MM.1S (cell line): ENCODE results near the gene IRAK2.

Experiments used
- DNase-seq: peaks from one replicate; pipeline ENCODE4 v3.0.0-alpha.2; 2015
- H2AFZ ChIP-seq: fragments of 300-600 bp; sonication (generic); 2 replicates; pipeline ENCODE4 v1.6.0; 2016; ENCODE audit warnings: antibody characterized with exemption, low read length
- H3F3A ChIP-seq: fragments of 300-600 bp; sonication (generic); 2 replicates; pipeline ENCODE4 v1.6.1; 2016; ENCODE audit warnings: mild to moderate bottlenecking, antibody characterized with exemption, low read length, moderate library complexity, mixed read lengths; ENCODE audit not compliant: insufficient read depth
- H3K27ac ChIP-seq: fragments of 300-600 bp; sonication (generic); 2 replicates; pipeline ENCODE4 v1.5.1; 2016; ENCODE audit warnings: mild to moderate bottlenecking, low read length
- H3K27me3 ChIP-seq: fragments of 300-600 bp; sonication (generic); replicated peaks from 2 replicates; pipeline ENCODE4 v1.6.0; 2016; ENCODE audit warnings: low read length; ENCODE audit not compliant: insufficient read depth
- H3K36me3 ChIP-seq: fragments of 300-600 bp; sonication (generic); replicated peaks from 2 replicates; pipeline ENCODE4 v1.6.1; 2016; ENCODE audit warnings: mild to moderate bottlenecking, low read length, mixed read lengths; ENCODE audit not compliant: insufficient read depth
- H3K4me1 ChIP-seq: fragments of 300-600 bp; sonication (generic); 2 replicates; pipeline ENCODE4 v1.6.1; 2016; ENCODE audit warnings: low read length, mixed read lengths
- H3K4me2 ChIP-seq: fragments of 300-600 bp; sonication (generic); 2 replicates; pipeline ENCODE4 v1.6.0; 2016; ENCODE audit warnings: low read depth, low read length
- H3K4me3 ChIP-seq: fragments of 300-600 bp; sonication (generic); 2 replicates; pipeline ENCODE4 v1.5.1; 2016; ENCODE audit warnings: low read length, mixed read lengths
- H3K79me2 ChIP-seq: fragments of 300-600 bp; sonication (generic); 2 replicates; pipeline ENCODE4 v1.6.1; 2016; ENCODE audit warnings: mixed run types, low read length, mixed read lengths
- H3K9ac ChIP-seq: fragments of 300-600 bp; sonication (generic); 2 replicates; pipeline ENCODE4 v1.6.1; 2016; ENCODE audit warnings: low read length, mixed read lengths
- H3K9me2 ChIP-seq: fragments of 300-600 bp; sonication (generic); replicated peaks from 2 replicates; pipeline ENCODE4 v1.6.1; 2016; ENCODE audit warnings: mild to moderate bottlenecking, low read length, mixed read lengths; ENCODE audit not compliant: insufficient read depth
- H3K9me3 ChIP-seq: fragments of 300-600 bp; sonication (generic); replicated peaks from 2 replicates; pipeline ENCODE4 v1.6.1; 2016; ENCODE audit warnings: mild to moderate bottlenecking, low read length, mixed read lengths; ENCODE audit not compliant: insufficient read depth
- H4K20me1 ChIP-seq: fragments of 300-600 bp; sonication (generic); 2 replicates; pipeline ENCODE4 v1.6.1; 2016; ENCODE audit warnings: mild to moderate bottlenecking, low read length, moderate library complexity, mixed read lengths; ENCODE audit not compliant: insufficient read depth
- CTCF ChIP-seq: fragments of 300-600 bp; sonication (generic); IDR thresholded peaks from 2 replicates; pipeline ENCODE4 v1.5.1; 2016; ENCODE audit warnings: antibody characterized with exemption, low read length, mixed read lengths
- EZH2 ChIP-seq: fragments of 300-600 bp; sonication (generic); optimal IDR thresholded peaks from 2 replicates; pipeline ENCODE3; 2017; ENCODE audit warnings: low read depth, mild to moderate bottlenecking, antibody characterized with exemption, low read length, mixed read lengths
- EZH2phosphoT487 ChIP-seq: fragments of 300-600 bp; sonication (generic); IDR thresholded peaks from 2 replicates; pipeline ENCODE4 v1.6.1; 2018; ENCODE audit warnings: antibody characterized with exemption, low read length

The IRAK2 gene

GRCh38 chr3:10288575-10288960 lies 123.8 kb downstream of the IRAK2 start:
- TF ChIP-seq EZH2, result no peak
- TF ChIP-seq CTCF, result no peak
- TF ChIP-seq EZH2phosphoT487, result no peak
- DNase-seq, result no peak
- no peaks in the 10 kb centered on the region for H3K9me3 ChIP-seq
- H3K36me3 ChIP-seq, result no peaks in the 10 kb centered on the region
- H3K27ac ChIP-seq, result no peak overlapping the region
- H4K20me1 ChIP-seq, result no peaks in the 10 kb centered on the region
- no peaks in the 10 kb centered on the region for H3K4me1 ChIP-seq
- no peak overlapping the region for H2AFZ ChIP-seq
- no peaks in the 10 kb centered on the region for H3K79me2 ChIP-seq
- H3K9ac ChIP-seq, result no peak overlapping the region
- no peaks in the 10 kb centered on the region for H3K27me3 ChIP-seq
- no peak overlapping the region for H3K4me3 ChIP-seq
- no peak overlapping the region for H3K4me2 ChIP-seq
- H3F3A ChIP-seq, result no peaks in the 10 kb centered on the region
- H3K9me2 ChIP-seq, result no peaks in the 10 kb centered on the region

GRCh38 chr3:10289077-10289476 lies 124.4 kb downstream of the IRAK2 start:
- H3K27ac ChIP-seq, result no peak overlapping the region
- no peak overlapping the region for H3K4me2 ChIP-seq
- H3K4me1 ChIP-seq, result no peaks in the 10 kb centered on the region
- H3K9me2 ChIP-seq, result no peaks in the 10 kb centered on the region
- no peak for DNase-seq
- no peaks in the 10 kb centered on the region for H3F3A ChIP-seq
- no peaks in the 10 kb centered on the region for H3K79me2 ChIP-seq
- no peaks in the 10 kb centered on the region for H4K20me1 ChIP-seq
- H3K9me3 ChIP-seq, result no peaks in the 10 kb centered on the region
- no peak overlapping the region for H2AFZ ChIP-seq
- no peak overlapping the region for H3K9ac ChIP-seq
- TF ChIP-seq EZH2phosphoT487 (no peak), CTCF (no peak), EZH2 (no peak)
- H3K27me3 ChIP-seq, result no peaks in the 10 kb centered on the region
- H3K36me3 ChIP-seq, result no peaks in the 10 kb centered on the region
- H3K4me3 ChIP-seq, result no peak overlapping the region

GRCh38 chr3:10289787-10290355 lies 125.2 kb downstream of the IRAK2 start:
- Histone ChIP-seq H3K9me2 (no peaks in the 10 kb centered on the region), H3K27ac (no peak overlapping the region), H3K36me3 (no peaks in the 10 kb centered on the region), H3K9ac (no peak overlapping the region), H3F3A (no peaks in the 10 kb centered on the region), H2AFZ (no peak overlapping the region), H3K27me3 (no peaks in the 10 kb centered on the region), H3K4me2 (no peak overlapping the region), H3K4me1 (no peaks in the 10 kb centered on the region), H4K20me1 (no peaks in the 10 kb centered on the region), H3K9me3 (no peaks in the 10 kb centered on the region), H3K4me3 (no peak overlapping the region), H3K79me2 (no peaks in the 10 kb centered on the region)
- DNase-seq, result no peak
- no peak for TF ChIP-seq EZH2phosphoT487
- TF ChIP-seq CTCF, result no peak
- TF ChIP-seq EZH2, result no peak
